GM10847 (cell line): ENCODE measurements around the gene CEP128.

Experiments used
- POLR2A ChIP-seq: IDR thresholded peaks from 2 replicates; pipeline ENCODE4 v1.6.1; 2011; ENCODE audit not compliant: insufficient read length; ENCODE audit errors: extremely low read depth

CEP128 gene

DNA sequence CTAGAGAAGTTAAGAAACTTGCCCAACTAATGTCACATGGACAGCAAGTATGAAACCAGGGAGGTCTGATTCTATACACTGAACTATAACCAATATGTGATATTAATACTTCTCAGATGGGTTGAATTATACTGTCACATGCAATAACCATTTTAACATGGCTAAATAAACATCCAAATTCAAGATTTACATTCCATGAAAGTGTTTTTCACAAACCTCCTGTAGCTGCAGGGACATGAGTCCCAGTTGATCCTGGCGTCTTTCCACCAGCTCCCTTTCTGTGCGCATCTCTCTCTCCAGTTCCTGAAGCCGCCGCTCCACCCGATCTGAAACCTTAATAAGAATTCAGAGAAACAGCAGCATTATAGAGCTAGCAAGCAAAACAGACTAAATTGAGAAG, 79.0 kb downstream of the CEP128 start:
- no peak for TF ChIP-seq POLR2A

DNA sequence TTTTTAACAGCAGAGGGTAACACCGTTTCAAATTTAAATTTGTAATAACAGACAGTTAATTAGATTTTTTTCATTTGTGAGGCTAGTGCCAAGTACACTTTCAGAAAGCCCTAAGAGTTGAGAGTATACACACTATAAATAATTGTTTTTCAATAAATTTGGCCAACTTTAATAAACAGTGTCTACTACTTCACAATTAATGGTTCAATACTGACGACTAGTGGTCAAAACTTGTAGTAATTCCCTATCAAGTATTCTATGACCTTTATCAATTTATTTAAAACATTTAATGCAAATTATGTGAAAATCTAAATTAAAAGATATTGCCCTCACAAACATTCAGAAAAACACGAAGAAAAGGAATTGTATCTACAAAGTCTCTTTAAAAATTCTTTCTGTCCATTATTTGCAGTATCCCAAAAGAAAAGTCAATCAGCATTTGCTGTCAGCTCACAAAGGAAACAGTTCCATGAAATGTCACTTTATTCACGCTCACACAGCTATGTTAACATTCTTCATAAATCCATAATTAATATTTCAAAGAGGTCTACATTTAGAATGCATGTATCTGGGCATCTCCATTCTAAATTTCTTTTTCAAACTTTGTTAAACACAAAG, 91.2 kb downstream of the CEP128 start:
- no peak for TF ChIP-seq POLR2A

DNA sequence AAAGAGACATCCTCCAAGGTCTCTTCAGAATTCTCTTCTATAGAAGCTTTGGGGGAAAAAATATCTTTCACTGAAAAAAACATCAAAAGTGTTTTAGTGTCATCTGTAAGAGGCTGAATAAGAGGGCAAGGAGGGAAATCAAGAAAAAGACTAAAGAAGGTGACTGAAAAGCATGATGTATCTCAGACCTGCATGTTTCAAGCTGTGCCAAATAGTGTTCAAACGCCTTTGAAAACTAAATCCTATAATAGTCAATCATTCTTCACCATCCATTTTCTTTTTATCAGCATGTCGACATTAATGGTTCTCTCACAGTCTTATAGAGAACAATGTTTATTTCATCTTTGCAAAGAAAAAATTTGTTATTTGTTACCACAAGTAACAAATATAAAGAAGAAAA, 94.5 kb downstream of the CEP128 start:
- no peak for TF ChIP-seq POLR2A

DNA sequence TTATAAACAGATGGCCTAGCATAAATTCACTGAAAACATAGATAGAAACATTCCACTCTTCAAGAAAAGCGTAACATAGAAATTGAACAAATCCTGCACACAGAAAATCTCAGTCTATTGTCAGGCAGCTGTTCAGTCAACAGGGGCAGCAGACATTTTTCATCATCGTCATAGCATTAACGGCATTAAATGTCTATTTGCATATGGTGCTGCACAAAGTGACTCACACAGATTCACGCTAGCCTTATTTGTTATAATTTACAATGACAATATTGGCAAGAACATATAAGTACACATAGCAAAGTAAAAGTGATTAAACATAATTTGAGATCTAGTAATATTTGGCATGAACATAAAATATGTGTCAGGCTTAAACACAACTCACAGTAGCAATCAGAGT, 95.7 kb downstream of the CEP128 start:
- no peak for TF ChIP-seq POLR2A

DNA sequence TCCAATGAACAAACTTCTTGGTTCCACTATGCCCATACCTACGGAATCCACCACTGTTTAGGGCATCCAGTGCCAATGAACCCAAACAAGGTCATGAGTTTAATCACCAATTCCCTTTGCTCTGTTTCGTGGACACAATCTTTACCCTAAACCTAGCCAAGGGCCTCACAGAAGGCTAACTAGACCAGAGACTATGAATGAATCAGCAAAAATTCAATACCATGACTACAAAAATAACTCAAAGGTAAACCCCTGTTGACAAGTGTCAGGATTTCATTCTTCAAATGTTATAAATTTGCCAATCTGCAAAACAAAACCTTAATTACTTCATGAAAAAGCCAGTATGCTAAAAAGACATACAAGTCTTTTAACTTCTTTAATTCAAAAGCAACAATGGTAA, 96.7 kb downstream of the CEP128 start:
- no peak for TF ChIP-seq POLR2A

DNA sequence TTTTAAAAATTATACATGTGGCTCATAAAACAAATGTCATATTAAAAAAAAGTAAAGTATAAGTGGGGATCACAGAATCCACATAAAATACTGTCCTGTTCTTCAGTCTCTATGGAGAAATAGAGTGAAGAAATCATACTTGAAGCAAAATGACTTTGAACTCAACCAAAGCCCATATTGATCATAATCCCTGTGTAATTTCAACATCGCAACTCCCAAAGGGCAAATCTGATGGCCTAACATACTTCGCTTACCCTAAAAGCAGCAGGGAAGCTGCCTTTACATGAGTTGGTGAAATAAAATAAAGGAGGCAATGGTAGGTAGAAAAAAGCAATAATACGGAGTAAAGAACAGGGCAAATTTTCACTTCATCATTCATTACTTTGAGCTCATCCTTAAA, 101.8 kb downstream of the CEP128 start:
- TF ChIP-seq POLR2A: no peak

DNA sequence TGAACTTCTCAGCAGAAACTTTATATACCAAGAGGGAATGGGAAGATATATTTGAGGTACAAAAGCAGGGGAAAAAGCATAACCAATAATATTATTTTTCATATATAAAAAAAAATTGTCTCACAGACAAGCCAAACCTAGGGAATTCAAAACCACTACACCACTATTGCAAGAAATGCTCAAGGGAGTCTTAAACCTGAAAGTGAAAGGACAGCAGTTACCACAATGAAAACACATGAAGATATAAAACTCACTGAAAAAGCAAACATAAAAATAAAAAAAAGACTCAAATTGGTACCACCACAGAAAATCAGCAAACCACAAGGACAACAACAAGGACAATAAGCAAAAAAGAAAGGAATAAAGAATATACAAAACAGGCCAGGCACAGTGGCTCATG, 131.9 kb downstream of the CEP128 start:
- TF ChIP-seq POLR2A: no peak

DNA sequence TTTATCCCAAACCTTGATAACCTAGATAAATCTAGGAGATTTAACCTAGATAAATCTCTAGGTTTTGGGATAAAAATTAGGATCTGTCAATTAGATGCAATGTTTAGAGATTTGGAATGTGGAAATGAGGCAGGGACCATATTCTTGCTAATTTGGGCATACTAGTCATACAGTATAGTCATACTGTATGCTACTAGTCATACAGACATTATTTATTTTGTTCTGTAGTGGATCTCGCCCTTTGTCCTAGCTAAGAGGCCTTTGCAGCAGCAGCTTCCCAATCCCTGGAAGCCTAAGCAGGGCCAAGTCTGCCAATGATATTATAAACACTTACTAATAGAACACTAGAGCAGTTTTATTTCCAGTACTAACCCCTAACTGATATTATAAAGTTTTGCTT, 136.4 kb downstream of the CEP128 start:
- no peak for TF ChIP-seq POLR2A

DNA sequence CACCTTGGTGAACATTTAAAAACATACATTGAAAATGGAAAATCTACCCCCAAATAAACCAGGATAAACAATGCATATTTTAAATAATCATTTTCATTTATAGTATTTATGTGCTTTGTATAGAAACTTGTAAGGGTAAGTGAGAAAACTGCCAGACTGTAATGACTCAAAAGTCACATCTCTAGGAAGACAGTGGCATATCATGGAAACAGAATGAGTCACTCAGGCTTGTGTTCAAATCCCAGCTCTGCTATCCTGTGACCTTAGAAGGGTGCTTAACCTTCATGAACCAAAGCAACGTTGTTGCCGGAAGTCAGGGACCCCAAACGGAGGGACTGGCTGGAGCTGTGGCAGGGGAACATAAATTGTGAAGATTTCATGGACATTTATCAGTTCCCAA, 142.7 kb downstream of the CEP128 start:
- no peak for TF ChIP-seq POLR2A

DNA sequence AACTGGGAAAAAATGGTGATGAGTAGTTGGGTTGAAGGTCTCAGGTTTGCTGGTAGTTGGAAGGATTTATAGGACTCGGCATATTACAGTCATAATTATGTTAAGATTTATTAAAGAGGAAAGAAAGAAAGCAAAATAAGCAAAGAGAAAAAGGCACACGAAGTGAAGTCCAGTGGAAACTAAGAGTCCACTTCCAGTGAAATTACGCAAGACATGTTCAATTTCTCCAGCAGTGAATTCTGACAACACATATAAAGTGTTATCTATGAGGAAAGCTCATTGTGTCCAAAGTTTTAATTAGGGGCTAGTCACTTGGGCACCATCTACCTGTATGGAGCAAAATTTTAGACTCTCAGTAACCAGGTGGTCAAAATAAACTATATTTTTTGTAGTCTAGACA, 143.3 kb downstream of the CEP128 start:
- TF ChIP-seq POLR2A: no peak

DNA sequence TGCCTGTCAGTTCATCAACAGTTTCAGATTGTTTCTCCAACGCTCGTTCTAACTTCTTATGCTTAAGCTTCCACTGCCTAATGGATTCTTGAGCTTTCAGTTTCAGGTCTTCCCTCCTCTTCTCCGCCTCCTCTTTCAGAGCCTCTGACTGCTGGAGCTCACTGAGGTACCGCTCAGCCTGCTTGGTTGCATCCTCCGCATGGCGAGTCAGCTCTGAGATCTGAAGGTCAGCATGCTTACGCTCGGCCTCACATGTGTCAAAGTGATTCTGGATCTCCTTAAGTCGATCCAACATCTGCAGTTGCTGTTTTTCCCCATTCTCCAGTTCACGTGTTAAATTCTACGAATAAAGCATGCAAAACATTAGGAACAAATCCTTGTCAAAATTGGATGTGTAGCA, 148.8 kb downstream of the CEP128 start:
- no peak for TF ChIP-seq POLR2A

DNA sequence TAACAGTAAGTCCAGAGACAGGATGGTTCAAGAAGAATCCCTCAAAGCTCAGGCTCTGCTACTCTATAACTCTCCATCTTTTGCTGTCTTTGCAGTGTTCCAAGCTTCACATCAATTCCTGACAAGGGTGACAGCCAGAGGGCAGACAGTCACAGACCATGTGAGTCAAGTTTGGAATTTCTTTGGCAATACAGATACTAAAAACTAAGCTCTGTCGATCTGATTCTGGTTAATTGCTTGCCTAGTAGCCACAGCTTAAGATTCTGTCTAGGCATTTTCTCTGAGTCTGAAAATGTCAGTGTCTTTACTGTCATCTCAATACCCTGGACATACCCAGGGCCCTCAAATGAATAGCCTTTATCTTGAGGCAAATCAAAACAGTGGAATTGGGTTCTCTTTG, 153.7 kb downstream of the CEP128 start:
- no peak for TF ChIP-seq POLR2A

DNA sequence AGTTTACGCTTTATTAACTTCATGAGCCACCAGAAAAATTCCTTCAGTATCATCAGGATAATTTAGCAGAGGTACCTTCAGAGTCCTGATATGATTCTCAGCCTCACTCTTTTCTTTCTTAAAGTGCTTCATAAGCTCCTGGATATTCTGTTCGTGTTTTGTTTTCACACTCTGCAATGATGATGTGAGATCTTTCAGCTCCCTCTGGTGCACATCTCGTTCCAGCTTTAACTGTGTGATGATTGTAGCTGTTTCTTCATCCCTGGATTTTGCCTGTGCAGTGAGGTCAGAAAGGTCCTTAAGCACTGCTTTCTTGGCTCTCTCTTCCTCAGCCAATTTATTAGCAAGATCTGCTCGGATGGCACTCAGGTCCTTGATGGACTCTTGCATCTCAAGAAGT, 156.7 kb downstream of the CEP128 start:
- TF ChIP-seq POLR2A: no peak

DNA sequence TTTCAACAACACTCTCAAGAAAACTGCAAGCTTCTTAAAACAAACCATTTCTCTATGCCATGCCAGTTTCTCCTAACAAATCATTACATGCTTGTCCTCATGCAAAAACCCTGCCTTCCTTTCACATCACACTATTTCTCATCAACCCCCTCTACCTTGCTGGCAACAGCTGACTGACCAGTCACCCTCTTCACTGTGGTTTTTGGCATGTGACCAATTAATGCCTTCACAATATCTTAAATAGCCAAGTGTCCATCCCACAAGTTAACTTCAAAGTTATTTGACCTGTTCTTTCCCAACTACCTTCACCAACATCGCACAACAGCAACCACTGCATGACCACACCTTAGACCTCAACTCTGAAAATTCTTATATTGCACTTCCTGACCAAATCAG, 159.6 kb downstream of the CEP128 start:
- TF ChIP-seq POLR2A: no peak

DNA sequence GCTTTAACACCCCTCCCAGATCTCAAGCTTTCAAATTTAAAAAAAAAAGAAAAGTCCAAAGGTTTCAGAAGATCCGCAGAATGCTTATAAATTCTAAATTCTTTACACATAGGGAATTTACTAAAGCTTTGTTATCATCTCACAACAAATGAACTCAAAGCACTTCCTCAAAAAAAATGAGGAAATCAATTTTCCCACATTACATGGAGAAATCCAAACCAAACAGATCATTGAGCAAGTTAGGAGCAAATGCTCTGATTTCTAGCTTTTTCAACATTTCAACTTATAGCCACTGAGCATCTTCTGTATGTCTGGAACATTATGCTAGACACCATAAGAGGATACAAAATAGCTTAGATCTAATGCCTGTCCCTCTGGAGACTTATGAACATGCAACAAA, 161.0 kb downstream of the CEP128 start:
- no peak for TF ChIP-seq POLR2A

DNA sequence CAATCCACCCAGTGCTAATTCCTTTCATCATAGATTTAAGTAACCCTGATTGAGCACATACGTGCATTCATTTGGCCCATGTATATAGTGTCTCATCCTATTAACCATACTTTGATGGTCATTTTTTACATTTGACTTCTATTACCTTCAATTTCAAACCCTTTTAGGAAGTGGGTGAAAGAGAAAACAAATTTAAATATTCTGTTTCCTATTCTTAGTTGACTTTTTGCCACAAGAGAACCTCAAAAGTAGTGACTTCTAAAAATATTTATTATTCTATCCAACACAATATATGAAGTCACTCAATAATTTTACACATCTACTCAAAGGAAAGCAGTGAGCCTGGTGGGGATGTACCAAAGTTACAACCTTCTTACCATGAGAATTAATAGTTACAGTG, 164.9 kb downstream of the CEP128 start:
- TF ChIP-seq POLR2A: no peak

DNA sequence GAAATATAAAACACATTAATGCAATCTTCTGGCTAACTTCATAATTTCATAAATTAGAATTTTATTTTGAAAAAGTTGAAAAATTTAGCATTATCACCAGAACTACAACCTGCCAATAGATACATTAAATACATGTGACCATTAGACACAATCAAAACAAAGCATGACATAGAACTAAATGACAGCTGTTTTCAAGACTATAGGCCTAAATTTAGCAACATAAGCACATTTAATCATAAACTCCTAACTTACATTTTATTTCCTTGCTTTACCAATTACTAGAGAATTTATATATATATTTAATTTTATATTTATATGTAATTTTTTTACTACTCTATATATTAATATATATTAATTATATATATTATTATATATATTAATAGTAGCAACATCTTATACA, 165.4 kb downstream of the CEP128 start:
- TF ChIP-seq POLR2A: no peak

DNA sequence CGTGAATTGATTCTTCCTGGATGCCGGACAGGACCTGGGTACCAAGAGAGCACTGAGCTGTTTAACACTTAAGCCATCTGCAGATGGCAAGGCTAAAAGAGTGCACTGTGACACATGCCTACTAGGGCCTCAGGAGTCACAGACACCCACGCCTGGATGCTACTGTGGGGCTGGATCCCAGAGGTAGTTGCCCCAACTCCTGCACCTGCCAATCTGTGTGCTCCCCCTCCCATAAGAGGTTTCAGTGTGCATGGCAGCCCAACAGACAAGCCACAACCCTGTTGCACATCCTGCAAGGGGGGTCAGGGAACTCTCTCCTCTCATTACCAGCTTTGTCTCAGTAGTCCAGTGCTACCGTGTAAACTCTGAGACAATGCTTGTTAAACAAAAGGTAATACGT, 169.0 kb downstream of the CEP128 start:
- no peak for TF ChIP-seq POLR2A
